ENCODE data around the gene CXCL8.

The CXCL8 gene

DNA sequence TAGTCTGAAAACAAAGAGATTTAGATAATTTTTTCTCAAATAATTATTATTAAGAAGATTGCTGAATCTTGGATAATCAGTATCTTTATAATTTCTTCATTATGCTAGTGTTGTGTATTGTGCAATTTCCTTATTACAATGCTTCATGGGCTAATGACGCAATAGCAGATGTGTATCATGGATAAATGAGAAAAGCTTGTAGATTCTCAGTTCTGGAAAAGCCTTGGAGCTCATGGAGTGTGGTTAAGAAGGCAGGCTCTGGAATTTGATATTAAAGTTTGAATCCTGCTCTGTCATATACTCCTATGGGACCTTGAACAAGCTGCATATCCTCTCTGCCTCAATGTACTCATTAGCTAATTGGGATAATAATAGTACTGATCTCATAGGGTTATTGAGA is 18.9 kb upstream of the CXCL8 start:
- no peak for DNase-seq

DNA sequence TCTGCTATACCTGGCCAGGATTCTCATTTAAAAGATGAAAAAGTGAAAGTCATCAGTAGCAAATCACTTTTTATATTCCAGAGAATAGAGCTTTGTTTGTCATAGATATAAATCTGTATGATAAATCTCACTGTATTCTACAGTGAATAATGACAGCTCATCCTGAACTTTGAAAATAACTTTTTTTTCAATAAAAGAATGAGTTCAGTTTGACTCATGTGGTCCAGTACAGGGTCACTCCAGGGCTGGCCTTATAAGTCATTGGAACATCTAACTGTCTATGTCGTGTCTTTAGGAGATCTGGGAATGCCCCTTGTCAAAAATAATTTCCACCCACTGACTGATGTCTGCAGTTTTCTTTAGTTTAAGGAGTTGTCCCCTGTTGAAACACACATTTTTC is 18.5 kb upstream of the CXCL8 start:
- no peak for DNase-seq

DNA sequence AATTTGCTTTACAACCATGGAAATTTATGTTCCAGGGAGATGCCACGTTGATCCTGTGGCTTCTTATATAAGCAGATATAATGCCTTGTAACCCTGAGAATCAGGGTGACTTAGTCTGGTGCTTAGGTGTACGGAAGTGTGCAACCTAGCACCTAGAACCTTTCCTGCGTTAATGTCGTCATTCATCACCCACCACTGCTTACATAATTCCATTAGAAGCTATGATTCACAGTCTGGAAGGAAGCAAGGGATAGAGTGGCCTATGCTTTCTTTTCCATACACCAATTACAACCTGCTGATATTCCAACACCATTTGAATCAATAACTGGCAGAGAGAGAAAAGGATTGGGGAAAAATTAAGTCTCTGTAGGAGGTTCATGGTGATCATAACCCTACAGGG is 17.3 kb upstream of the CXCL8 start:
- no peak for DNase-seq

DNA sequence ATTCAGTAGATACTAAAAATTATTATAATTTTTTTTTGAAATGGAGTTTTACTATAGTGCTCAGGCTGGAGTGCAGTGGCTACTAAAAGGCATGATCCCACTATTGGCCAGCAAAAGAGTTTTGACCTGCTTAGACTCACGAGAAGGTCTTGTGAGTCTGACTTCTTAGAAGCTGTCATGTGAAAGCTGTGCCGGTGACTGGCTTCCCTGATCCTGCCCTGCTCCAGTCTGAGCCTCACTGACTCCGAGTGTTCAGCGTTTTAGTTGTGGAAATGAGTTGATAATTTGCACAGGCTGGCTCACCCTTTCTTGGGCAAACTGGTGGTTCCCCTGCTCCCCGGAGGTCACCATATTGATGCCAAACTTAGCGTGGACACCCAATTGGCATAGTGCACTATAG is 16.4 kb upstream of the CXCL8 start:
- no peak for DNase-seq

DNA sequence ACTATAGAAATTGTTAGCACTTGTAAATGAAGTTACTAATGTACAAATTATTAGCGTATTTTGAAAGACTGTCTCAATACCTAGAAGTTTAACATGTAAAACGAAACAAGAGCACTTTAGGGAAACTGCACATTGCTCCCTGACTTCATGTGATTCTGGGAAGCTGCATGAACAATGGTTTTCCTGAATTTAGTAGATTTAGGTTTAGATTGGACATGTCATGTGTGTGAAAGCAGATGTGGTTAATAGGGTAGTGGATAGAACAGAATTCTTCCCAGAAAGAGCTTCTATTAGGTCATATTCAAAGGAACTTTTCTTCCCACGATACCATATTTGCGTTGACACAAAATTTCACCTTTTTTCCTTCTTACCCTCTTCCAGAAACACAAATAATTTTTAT is 14.9 kb upstream of the CXCL8 start:
- no peak for DNase-seq

DNA sequence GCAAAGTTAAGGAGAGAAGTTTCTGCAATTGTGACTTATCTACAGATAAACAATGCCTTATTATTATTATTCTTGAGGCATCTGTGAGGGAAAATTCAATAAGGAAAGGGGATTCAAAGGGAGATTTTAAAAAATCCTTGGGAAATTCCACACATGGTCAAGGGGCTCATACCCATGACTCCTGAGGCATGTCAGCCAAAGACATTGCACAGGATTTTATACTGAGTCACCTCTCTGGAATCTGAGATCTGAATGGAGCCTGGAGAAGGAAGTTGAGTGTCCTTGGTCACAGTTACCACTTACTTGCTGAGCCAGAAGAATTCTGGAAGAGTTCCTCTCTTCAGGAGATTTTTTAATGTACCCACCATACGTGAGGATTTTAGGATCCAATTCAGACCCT is 14.4 kb upstream of the CXCL8 start:
- DNase-seq: no peak

DNA sequence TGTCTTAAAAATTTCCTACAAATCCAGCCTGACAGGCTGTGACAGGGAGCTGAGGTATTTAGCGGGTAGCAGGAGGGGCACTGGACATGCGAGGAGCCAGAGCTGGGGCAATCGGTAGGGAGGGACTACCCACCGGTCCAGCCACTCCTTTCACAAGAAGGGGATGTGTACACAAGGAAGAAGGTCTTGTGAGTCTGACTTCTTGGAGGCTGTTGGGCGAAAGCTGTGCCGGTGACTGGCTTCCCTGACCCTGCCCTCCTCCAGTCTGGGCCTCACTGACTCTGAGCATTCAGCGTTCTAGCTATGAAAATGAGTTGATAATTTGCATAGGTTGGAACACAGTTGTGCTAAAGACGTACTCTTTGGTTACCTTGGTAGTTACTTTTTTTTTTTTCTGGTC is 12.7 kb upstream of the CXCL8 start:
- peak; percentile 19 for DNase-seq

DNA sequence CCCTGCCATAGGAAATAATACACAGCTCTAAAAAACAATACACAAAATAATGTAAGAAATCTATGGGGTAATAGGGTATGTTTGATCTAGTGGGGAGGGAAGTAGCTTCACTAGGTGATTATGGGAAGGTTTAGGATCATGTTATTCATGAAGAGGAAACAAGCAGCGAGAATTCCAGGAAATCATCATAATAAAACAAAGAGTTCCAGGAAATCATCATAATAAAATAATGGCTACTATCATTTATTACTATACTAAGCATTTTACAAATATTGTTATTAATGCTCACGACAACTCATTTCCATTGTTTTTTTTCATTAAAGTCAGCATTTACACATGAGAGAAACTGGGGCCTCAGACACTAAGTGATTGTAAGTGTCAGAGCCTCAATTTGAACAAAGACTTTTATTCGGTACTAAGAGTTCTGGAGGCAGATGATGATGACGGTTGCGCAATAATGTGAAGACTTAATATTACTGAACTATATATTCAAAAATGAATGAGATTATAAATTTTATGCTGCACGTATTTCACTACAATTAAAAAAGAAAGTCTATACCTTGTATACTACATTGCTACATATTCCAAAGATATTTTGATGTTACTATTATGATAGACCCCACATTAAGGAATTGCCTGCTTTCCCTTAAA is 12.2 kb upstream of the CXCL8 start:
- DNase-seq: no peak

DNA sequence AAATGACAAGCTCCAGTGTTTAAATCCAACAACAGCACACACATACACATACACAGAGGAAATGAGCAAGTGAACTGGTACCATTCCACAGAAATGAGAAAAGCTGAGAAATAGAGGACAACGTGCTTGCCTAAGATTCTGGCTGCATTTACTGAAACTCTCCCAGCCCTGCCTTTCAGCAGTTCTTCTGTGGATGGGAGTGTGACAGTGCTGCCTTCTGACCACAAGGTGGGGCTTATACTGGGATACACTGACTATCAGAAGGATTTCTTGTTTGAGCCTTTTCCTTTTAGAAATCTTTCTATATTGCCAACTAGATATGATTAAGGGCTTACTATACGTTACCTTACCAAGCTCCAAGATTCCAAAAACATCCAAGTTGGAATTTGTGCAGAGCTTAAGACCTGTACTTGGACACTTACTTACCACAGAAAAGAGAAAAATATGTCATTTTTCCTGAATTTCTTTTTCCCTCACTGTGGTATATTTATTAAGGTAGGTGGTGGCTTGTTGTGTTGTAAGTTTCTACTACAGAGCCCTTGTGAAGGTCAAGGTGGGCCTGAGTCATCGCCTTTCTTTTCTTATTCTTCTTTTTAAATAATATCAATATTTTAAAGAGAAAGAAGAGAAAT is 10.7 kb upstream of the CXCL8 start:
- no peak for DNase-seq

DNA sequence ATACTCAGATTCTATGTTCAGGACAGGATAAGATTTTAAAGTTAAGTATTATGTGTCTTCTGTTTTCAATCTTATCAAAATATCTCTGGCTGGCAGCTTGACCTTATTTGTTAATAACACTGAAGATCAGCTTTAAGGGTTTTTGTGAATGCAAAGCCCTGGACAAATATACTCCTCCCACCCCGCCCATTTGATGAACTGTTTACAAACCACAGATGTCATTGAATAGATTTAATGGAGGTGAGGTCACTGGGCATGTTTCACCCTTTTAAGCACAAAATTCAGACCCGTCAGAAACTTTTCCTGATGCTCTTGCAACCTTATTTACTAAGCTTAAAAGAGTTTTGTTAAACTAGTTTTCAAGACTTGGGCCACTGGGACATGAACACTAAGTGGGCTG is 10.1 kb upstream of the CXCL8 start:
- DNase-seq: no peak

DNA sequence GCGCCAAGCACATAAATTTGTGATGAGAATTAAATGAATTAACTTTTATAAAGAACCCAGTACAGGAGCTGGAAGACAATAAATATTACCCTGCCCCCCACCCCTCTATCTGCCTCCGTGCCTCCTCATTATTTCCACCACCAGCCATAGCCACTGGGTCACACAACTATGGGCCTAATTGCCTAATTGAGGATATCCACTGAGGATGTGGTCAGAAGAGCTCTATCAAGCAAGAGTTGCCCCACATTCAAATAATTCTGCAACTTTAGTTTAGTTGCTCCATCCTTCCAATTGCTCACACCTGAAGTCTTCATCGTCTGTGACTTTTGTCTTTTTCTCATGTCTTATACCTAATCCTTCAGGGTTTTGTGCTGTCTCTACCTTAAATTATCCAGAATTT is 9.5 kb upstream of the CXCL8 start:
- DNase-seq: no peak

DNA sequence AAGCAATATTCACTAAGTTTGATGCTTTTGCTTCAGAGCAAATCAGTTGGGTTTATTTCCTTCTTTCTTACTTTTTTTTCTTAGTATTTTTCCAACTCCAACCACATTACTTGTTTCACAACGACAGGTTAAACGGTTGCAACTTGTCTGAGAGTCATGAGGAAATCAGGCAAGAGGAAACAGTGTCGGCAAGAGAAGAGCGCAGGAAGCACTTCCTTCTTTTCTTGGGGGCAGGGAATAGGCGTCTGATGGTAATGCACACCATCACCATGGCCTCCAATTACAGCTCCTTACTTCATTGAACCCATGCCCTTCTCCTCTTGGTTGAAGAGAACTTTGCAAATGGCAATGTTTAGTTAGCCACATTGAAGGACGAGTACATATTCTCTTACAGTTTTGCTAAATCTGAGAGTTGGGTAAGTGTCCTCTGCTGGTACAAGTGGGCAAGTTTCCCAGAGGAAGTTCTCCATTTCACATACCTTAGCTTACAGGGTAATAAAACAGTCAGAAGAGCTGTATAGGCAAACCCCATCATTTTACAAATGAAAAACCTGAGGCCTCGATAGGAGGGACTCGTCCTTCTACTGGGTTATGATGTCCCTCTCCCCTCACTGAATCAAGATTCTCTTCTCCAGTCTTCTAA is 8.3 kb upstream of the CXCL8 start:
- DNase-seq: no peak

DNA sequence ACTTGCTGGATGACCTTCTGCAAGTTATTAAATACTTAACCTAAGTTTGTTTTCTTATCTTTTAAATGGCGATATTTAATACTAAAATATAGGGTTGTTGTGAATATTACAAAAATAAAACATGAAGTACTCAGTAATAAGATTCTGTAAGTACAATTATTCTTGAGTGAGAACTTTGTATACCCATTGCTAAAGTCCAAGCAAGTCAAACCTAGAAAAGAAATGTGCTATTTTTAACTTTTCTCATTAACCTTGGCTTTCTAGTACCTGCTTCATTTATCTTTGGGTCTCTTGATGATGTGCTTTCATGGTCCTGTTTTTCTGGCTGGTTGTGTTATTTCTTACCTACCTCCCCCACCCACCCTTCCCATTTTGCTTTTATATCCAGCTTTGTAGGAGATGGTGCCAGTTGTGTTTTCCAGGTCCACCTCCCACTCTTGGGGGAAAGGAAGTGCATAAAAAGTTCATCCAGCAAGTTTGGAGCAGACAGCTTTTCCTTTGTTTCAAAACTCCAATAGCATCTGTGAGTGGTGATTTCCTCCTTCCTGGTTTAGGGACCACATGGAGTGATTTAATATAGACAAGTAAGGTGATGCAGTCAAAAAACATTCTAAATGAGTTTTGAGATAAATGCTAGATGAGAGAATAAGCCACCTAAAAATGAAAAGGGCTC is 7.5 kb upstream of the CXCL8 start:
- DNase-seq: no peak

DNA sequence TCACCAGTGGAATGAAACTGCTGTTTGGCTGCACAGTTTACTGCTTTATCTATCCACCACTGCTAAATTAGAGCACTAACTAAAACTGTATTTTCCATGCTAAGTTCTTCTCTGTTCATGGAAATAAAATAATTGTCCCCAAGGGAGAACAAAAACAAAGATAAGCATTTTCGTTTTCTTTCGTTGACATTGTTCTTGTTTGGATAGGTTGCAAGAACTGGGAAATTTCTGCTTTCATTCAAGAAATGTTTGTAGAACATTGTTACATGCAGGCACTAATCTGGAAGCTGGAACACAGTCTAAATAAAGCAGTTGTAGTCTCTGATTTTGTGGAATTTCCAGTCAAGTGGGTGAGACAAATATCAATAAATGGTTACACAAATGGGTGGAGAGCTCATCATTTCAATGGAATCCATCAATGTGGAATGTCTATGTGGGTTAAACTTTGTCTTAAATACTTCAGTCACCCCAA is 5.8 kb upstream of the CXCL8 start:
- no peak for DNase-seq

DNA sequence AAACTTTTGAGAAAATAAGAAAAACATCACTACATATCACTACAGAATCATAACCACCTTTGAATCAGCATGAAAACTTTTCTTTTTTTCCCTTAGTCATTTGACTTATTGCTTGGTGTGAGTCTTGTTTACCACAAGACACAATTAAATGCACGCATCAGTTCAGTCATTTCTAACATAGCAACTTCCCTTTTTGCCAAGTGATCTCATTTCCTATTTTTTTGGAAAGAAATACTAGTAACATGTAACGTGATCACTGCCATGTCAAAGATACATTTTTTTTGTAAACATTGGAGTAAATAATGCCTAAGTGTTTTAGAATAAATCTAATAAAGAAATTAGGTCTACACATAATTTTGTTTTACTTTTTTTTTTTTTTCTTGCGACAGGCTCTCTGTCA is 5.1 kb upstream of the CXCL8 start:
- DNase-seq: no peak

DNA sequence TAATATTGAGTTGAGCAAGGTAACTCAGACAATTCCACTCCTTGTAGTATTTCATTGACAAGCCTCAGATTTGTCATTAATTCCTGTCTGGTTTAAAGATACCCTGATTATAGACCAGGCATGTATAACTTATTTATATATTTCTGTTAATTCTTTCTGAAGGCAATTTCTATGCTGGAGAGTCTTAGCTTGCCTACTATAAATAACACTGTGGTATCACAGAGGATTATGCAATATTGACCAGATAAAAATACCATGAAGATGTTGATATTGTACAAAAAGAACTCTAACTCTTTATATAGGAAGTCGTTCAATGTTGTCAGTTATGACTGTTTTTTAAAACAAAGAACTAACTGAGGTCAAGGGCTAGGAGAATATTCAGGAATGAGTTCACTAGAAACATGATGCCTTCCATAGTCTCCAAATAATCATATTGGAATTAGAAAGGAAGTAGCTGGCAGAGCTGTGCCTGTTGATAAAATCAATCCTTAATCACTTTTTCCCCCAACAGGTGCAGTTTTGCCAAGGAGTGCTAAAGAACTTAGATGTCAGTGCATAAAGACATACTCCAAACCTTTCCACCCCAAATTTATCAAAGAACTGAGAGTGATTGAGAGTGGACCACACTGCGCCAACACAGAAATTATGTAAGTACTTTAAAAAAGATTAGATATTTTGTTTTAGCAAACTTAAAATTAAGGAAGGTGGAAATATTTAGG is 821 bp downstream of the CXCL8 start:
- DNase-seq: no peak

DNA sequence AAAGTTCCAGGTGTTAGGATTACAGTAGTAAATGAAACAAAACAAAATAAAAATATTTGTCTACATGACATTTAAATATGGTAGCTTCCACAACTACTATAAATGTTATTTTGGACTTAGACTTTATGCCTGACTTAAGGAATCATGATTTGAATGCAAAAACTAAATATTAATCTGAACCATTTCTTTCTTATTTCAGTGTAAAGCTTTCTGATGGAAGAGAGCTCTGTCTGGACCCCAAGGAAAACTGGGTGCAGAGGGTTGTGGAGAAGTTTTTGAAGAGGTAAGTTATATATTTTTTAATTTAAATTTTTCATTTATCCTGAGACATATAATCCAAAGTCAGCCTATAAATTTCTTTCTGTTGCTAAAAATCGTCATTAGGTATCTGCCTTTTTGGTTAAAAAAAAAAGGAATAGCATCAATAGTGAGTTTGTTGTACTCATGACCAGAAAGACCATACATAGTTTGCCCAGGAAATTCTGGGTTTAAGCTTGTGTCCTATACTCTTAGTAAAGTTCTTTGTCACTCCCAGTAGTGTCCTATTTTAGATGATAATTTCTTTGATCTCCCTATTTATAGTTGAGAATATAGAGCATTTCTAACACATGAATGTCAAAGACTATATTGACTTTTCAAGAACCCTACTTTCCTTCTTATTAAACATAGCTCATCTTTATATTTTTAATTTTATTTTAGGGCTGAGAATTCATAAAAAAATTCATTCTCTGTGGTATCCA is 1.6 kb downstream of the CXCL8 start:
- DNase-seq: no peak

DNA sequence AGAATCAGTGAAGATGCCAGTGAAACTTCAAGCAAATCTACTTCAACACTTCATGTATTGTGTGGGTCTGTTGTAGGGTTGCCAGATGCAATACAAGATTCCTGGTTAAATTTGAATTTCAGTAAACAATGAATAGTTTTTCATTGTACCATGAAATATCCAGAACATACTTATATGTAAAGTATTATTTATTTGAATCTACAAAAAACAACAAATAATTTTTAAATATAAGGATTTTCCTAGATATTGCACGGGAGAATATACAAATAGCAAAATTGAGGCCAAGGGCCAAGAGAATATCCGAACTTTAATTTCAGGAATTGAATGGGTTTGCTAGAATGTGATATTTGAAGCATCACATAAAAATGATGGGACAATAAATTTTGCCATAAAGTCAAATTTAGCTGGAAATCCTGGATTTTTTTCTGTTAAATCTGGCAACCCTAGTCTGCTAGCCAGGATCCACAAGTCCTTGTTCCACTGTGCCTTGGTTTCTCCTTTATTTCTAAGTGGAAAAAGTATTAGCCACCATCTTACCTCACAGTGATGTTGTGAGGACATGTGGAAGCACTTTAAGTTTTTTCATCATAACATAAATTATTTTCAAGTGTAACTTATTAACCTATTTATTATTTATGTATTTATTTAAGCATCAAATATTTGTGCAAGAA is 2.3 kb downstream of the CXCL8 start:
- no peak for DNase-seq

DNA sequence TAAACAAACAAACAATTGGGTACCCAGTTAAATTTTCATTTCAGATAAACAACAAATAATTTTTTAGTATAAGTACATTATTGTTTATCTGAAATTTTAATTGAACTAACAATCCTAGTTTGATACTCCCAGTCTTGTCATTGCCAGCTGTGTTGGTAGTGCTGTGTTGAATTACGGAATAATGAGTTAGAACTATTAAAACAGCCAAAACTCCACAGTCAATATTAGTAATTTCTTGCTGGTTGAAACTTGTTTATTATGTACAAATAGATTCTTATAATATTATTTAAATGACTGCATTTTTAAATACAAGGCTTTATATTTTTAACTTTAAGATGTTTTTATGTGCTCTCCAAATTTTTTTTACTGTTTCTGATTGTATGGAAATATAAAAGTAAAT is 2.9 kb downstream of the CXCL8 start:
- no peak for DNase-seq

DNA sequence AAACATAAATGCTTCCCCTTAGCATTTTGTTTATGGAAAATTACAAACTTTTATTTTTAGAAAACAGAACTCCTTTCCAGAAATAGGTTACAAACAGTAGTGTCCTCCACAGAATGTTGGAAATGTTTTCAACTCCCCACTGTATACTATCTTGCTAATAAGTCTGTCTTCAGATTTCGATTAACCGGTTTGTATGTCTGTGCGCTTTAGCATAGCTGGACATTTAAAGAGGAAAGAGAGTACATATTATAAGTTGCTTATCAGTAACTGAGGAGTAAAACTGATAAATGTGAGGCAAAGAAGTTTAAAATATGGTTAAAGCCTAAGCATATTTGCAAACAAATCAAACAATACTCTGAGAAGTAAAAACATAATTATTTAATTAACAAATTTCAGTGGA is 3.4 kb downstream of the CXCL8 start:
- DNase-seq: no peak

DNA sequence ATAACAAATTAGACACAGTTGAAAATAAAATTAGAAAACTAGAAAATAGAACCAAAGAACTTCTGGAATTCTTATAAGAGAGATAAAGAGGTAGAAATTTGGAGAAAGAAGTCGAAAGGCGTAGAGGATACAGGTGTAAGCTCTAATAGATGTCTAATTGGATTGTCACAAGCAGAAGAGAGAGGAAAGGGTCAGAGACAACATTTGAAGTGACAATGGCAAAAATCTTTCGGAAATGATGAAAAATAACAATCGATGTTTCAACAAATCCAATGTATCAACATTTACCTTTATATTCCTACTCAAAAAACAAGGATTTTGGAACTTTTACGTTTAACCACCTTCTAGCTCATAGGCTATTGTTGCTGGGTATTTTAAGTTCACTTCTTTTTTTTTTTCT is 3.8 kb downstream of the CXCL8 start:
- DNase-seq: no peak

DNA sequence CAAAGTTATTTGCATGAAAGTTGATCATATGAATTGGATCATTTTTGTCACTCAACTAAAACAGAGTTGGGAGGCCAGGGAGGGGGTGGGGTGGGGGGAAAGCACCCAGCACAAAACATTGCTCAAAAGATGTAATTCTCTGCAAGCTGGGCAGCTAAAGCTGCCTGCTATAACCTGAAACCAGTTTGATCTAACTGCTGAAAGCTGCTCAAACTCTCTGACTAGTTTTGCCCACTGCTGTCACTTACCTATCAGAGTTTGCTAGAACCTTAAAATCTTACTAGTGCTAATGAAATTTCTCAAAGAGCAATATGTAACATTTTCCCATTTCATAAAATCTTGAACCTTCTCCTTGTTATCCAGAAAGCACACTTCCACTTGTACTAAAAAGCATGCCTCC is 10.4 kb downstream of the CXCL8 start:
- DNase-seq: no peak
